Measurements from ENCODE around the gene ADAP1.

The ADAP1 gene

DNA sequence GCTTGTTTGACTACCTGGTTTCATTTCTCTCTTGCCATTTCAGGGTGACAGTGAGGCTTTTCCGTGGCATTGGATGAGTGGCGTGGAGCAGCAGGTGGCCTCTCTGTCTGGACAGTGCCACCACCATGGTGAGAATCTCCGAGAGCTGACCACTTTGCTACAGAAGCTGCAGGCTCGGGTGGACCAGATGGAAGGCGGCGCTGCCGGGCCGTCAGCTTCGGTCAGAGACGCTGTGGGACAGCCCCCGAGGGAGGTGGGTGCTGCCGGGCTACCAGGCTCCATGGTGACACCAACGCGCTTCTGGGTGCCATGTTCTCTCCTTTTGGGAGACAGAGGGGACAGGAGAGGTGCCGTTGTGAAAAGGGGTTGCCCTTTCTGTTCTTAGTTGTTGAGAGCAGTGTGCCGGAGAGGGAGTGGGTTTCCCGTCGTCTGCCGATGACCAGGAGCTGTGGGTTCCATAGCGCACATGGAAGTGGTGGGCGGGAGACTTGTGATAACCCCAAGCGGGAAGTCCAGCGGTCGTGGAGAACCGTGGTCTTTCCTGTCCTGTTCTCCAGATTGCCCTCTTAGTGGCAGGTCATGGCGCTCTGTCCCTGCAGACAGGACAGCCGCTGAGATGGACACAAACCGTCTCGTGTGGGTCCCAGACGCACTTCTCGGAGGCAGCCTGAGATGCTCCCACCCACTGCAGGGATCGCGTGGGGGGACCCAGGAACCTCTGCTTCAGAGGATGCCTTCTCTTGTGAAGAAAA is 100.9 kb downstream of the ADAP1 start:
- DNase-seq: no peak

DNA sequence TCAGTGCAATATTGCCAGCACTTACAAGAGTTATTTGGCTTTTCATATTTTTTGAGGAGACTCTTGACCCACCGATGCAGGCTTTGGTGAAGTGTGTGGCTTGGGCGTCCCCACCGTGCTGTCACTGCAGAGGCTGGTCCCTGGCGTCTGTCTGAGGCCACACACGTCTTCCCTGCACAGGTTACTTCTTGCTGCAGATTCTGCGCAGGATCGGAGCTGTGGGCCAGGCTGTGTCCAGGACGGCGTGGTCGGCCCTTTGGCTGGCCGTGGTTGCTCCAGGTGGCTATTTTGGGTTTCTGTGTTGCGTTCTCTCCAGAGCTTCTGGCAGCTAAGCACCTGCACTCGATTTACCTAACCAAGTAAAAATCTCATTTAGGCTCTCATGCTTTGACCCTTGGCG is 103.3 kb downstream of the ADAP1 start:
- DNase-seq: no peak

DNA sequence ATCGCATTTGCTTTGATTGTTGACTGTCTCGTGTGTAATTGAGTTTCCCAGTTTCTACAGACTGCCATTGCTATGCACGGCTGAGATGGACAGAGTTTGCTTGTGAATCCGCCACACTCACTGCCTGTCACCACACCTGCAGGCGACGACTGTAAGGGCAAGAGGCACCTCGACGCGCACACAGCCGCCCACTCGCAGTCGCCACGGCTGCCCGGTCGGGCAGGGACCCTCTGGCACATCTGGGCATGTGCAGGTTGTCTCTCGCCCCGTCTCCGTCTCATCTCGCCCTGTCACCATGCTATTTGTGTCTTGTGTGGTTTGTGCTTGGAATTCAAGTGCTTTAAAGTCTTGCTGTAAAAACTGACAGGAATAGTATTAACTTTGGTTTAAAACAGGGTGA is 104.7 kb downstream of the ADAP1 start:
- no peak for DNase-seq

DNA sequence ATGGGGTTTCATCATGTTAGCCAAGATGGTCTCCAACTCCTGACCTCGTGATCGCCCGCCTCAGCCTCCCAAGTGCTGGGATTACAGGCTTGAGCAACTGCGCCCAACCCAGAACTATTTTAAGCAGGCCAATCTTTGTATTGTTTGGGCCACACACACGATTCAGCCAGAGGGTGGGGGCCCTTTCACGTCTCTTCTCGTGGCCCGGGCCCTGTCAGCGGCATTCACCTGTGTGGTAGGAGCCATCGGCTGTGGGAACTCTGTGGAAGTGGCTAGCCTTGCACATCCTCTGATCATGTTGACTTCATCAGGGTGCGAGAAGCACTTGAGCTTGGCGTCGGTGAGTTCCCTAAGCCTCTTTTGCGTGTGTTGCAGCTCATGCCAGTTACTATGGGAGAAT is 105.3 kb downstream of the ADAP1 start:
- DNase-seq: no peak

Measured in NCI-H187 treated with DMSO at 0.1 percent for 48 hours (cell line).